Hepatocyte (in vitro differentiated cells): ENCODE data around the gene DSE.

ENCODE experiments used
- EZH2 ChIP-seq: fragments of 200-600 bp; sonication (generic); IDR thresholded peaks from 2 replicates; pipeline ENCODE4 v1.6.1; 2016; ENCODE audit warnings: antibody characterized with exemption, mild to moderate bottlenecking, borderline replicate concordance
- TF ChIP-seq, protein P1 (sequence below): fragments of 200-600 bp; sonication (generic); IDR thresholded peaks from 2 replicates; pipeline ENCODE4 v1.5.1; 2016; ENCODE audit warnings: antibody characterized with exemption, mild to moderate bottlenecking; ENCODE audit not compliant: poor library complexity

DNA sequence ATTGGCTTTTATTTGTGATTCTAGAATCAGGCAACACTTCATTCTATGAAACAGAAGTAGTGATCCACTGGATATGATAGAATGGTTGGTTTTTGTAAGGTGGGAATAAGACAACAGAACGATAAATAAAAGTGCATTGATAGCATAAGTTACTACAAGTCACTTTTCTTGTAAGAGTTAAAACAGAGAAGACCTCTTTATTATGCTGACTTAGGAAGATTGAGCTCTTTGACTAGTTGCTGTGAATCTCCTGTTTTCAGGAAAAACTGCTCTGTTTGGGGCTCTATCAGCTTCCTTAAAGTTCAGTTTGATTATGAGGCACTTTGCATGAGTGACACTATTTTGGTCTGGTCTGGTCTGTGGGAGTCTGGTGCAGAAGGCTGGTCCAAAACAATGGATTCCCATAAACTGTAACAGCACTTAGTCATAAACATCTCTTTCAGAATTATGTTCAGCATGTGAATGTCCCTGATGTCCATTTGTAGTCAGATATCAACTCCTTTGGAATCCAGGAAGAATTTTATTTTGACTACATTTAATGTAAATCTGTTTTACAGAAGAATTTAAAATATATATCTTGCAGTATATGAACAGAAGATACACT, 35.0 kb upstream of the DSE start:
- TF ChIP-seq, protein P1, sequence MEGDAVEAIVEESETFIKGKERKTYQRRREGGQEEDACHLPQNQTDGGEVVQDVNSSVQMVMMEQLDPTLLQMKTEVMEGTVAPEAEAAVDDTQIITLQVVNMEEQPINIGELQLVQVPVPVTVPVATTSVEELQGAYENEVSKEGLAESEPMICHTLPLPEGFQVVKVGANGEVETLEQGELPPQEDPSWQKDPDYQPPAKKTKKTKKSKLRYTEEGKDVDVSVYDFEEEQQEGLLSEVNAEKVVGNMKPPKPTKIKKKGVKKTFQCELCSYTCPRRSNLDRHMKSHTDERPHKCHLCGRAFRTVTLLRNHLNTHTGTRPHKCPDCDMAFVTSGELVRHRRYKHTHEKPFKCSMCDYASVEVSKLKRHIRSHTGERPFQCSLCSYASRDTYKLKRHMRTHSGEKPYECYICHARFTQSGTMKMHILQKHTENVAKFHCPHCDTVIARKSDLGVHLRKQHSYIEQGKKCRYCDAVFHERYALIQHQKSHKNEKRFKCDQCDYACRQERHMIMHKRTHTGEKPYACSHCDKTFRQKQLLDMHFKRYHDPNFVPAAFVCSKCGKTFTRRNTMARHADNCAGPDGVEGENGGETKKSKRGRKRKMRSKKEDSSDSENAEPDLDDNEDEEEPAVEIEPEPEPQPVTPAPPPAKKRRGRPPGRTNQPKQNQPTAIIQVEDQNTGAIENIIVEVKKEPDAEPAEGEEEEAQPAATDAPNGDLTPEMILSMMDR: no peak
- no peak for TF ChIP-seq EZH2
